Endothelial cell of umbilical vein (primary cell): ENCODE measurements around the gene RGR. TPM values are rescaled to one million over a fixed set of nuclear protein-coding genes. Genes with fewer than 3 reads are reported as not detected.

ENCODE experiments used
- BruUV-seq: library from RNA; stranded (reverse); fragments of 400-500 nt; replicated peaks from 2 replicates; lab custom pipeline; 2021; lab: Mats Ljungman, UMichigan
- CTCF ChIA-PET: fragments of 300-600, 350-600 bp; sonication (Branson Sonifier 250); formaldehyde crosslinking; loops from one replicate; lab custom pipeline; 2021; ENCODE audit warnings: antibody characterized with exemption, inconsistent platforms; lab: Charles Lee
- POLR2A ChIA-PET: fragments of 300-600, 350-600 bp; sonication (Branson Sonifier 250); formaldehyde crosslinking; loops from one replicate; lab custom pipeline; 2021; ENCODE audit warnings: antibody characterized with exemption, inconsistent platforms; lab: Charles Lee
- DNase-seq: peaks from one replicate; pipeline ENCODE4 v3.0.0-alpha.2; 2011; ENCODE audit warnings: low read depth, low spot score
- FAIRE-seq: peaks from 2 replicates; lab custom pipeline; 2011; peaks lifted over from hg19 to GRCh38; lab: Jason Lieb, UNC
- H2AFZ ChIP-seq: 2 replicates; pipeline ENCODE4 v1.6.0; 2012; ENCODE audit warnings: low read depth, low read length, control low read depth, inconsistent platforms
- H3K27ac ChIP-seq: 2 replicates; pipeline ENCODE4 v1.5.1; 2011; ENCODE audit warnings: low read depth, mild to moderate bottlenecking, control low read depth, low read length, moderate library complexity; ENCODE audit not compliant: insufficient read depth
- H3K27me3 ChIP-seq, 2 experiments: 2 replicates each; pipeline versions ENCODE4 v1.6.0 to v1.6.1; 2011; ENCODE audit warnings: low read length in 2 of 2, mixed read lengths in 1 of 2; ENCODE audit not compliant: control insufficient read depth in 2 of 2, insufficient read depth in 2 of 2
- H3K36me3 ChIP-seq, 2 experiments: 2 replicates in 1 of 2; 3 replicates in 1 of 2; pipeline ENCODE4 v1.5.1; 2011; ENCODE audit warnings: low read length in 2 of 2, mild to moderate bottlenecking in 1 of 2, moderate library complexity in 1 of 2; ENCODE audit not compliant: control insufficient read depth in 2 of 2, insufficient read depth in 2 of 2; ENCODE audit errors: extremely low read depth in 1 of 2
- H3K4me1 ChIP-seq: 3 replicates; pipeline ENCODE4 v1.5.1; 2011; ENCODE audit warnings: mild to moderate bottlenecking, low read length; ENCODE audit not compliant: control insufficient read depth, insufficient read depth; ENCODE audit errors: extremely low read depth
- H3K4me2 ChIP-seq: 2 replicates; pipeline ENCODE4 v1.6.1; 2011; ENCODE audit warnings: low read length, control low read depth, mixed read lengths; ENCODE audit not compliant: insufficient read depth
- H3K4me3 ChIP-seq, 3 experiments: fragments of 200-600 bp in 1 of 3; sonication (generic), shearing (Covaris generic) in 1 of 3; replicated peaks in 1 of 3; 2 replicates each; pipeline ENCODE4 v1.5.1; 2011 to 2016; ENCODE audit warnings: control low read depth in 3 of 3, low read length in 3 of 3, mild to moderate bottlenecking in 2 of 3, inconsistent platforms in 1 of 3, low read depth in 1 of 3, moderate library complexity in 1 of 3; ENCODE audit not compliant: insufficient read depth in 1 of 3
- H3K79me2 ChIP-seq: 2 replicates; pipeline ENCODE4 v1.6.0; 2012; ENCODE audit warnings: low read length, inconsistent platforms; ENCODE audit not compliant: control insufficient read depth, insufficient read depth
- H3K9ac ChIP-seq: replicated peaks from 2 replicates; pipeline ENCODE3; 2011; ENCODE audit warnings: low read length, control low read depth; ENCODE audit not compliant: insufficient read depth; ENCODE audit errors: extremely low read depth
- H3K9me1 ChIP-seq: replicated peaks from 3 replicates; pipeline ENCODE4 v1.6.0; 2011; ENCODE audit warnings: mild to moderate bottlenecking, low read length; ENCODE audit not compliant: control insufficient read depth, insufficient read depth; ENCODE audit errors: extremely low read depth
- H3K9me3 ChIP-seq: replicated peaks from 2 replicates; pipeline ENCODE4 v1.5.1; 2012; ENCODE audit warnings: low read length, inconsistent platforms; ENCODE audit not compliant: control insufficient read depth, insufficient read depth
- H4K20me1 ChIP-seq: replicated peaks from 2 replicates; pipeline ENCODE3; 2011; ENCODE audit warnings: mild to moderate bottlenecking, low read length; ENCODE audit not compliant: control insufficient read depth, insufficient read depth; ENCODE audit errors: extremely low read depth
- CTCF ChIP-seq, 2 donors: IDR thresholded peaks; 1 replicate in 1 of 2; 2 replicates in 1 of 2; pipeline ENCODE4 v1.5.1; 2011; ENCODE audit warnings: low read length in 2 of 2, mild to moderate bottlenecking in 2 of 2, moderate library complexity in 2 of 2, control low read depth in 1 of 2, inconsistent platforms in 1 of 2, low read depth in 1 of 2; ENCODE audit not compliant: insufficient read depth in 1 of 2; ENCODE audit errors: extremely low read depth in 1 of 2
- EZH2 ChIP-seq: IDR thresholded peaks from 2 replicates; pipeline ENCODE4 v1.6.1; 2012; ENCODE audit warnings: borderline replicate concordance, low read depth, mild to moderate bottlenecking, moderate library complexity, low read length, inconsistent platforms; ENCODE audit not compliant: severe bottlenecking
- FOS ChIP-seq: IDR thresholded peaks from 2 replicates; pipeline ENCODE4 v1.6.1; 2011; ENCODE audit warnings: mild to moderate bottlenecking, low read length, moderate library complexity, borderline replicate concordance; ENCODE audit not compliant: insufficient read depth
- GATA2 ChIP-seq: IDR thresholded peaks from 2 replicates; pipeline ENCODE4 v1.7.0; 2011; ENCODE audit warnings: low read depth, mild to moderate bottlenecking, moderate library complexity, mixed read lengths, low read length; ENCODE audit not compliant: insufficient read length, insufficient read depth
- JUN ChIP-seq: IDR thresholded peaks from 2 replicates; pipeline ENCODE4 v1.6.1; 2011; ENCODE audit warnings: borderline replicate concordance, low read depth; ENCODE audit not compliant: insufficient read length, insufficient read depth
- MYC ChIP-seq: IDR thresholded peaks from one replicate; pipeline ENCODE4 v1.6.1; 2011; ENCODE audit warnings: mild to moderate bottlenecking, low read depth, low read length
- POLR2A ChIP-seq: IDR thresholded peaks from 2 replicates; pipeline ENCODE4 v1.6.1; 2012; ENCODE audit warnings: low read depth, mild to moderate bottlenecking, control low read depth, low read length
- POLR2AphosphoS5 ChIP-seq: IDR thresholded peaks from 2 replicates; pipeline ENCODE4 v1.6.1; 2012; ENCODE audit warnings: low read depth, mild to moderate bottlenecking, control low read depth, low read length, moderate library complexity; ENCODE audit not compliant: insufficient read depth
- dilution Hi-C: fragments of 300-500 bp; cut with MboI; formaldehyde crosslinking; loops from one replicate; pipeline ENCODE4 v1.15.0; 2019; ENCODE audit warnings: low sequenced_read_pairs; ENCODE audit not compliant: extremely low pct_ligation_motif_present
- intact Hi-C: fragments of 100-400 bp; cut with micrococcal nuclease; formaldehyde crosslinking; loops from one replicate; pipeline ENCODE4 v1.10.0; 2022
- polyA plus RNA-seq, 4 experiments: library from polyadenylated mRNA; depleted of rRNA in 3 of 4; stranded (reverse) in 3 of 4; unstranded in 1 of 4; fragments of >200 nt; gene quantifications; 2 replicates each; pipeline versions ENCODE4 v1.2.1 to v1.2.3, GENCODE V29; 2011 to 2012; ENCODE audit warnings: missing spikeins in 1 of 4
- total RNA-seq: library from RNA; stranded (reverse); gene quantifications from 2 replicates; pipeline ENCODE4 v1.2.3, GENCODE V29; 2021
- TF ChIP-seq, protein P1 (sequence below): IDR thresholded peaks from 2 replicates; pipeline ENCODE4 v1.6.1; 2011; ENCODE audit not compliant: insufficient read depth, insufficient read length

The RGR gene
- total and polyA plus RNA-seq, 2 donors (not counting 3 experiments of a cell fraction or from before 2014, with no cell fraction given) = not detected

DNA sequence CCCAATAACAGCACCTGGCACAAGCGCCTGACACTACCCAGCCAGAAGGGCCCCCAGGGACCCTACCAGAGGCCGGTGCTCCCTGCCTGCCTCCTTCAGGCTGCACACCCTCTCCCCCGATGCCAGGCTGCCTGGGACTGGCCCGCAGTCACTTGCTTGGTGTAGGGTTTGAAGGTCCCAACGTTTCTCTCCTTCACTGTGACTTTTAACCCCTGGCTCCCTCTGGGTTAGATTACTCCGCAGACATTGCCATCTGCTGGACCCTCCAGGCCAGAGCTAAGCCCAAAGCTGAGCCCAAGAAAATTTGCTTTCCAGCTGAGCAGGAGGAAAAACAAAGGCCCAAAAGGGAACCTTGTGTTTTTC is 43.6 kb upstream of the RGR start:
- no peak overlapping the region for H3K27ac ChIP-seq
- no peak for TF ChIP-seq JUN
- no peak for TF ChIP-seq GATA2
- no peak for TF ChIP-seq MYC
- no peak for TF ChIP-seq FOS
- TF ChIP-seq POLR2AphosphoS5 = no peak
- TF ChIP-seq EZH2 = no peak
- no peak for TF ChIP-seq CTCF (IDR thresholded peaks at IDR 0.05; ENCODE audit: extremely low read depth in 1 of 2, insufficient read depth in 1 of 2, low read depth in 1 of 2, low read length in 2 of 2)
- TF ChIP-seq, protein P1, sequence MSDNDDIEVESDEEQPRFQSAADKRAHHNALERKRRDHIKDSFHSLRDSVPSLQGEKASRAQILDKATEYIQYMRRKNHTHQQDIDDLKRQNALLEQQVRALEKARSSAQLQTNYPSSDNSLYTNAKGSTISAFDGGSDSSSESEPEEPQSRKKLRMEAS = no peak
- no peak for TF ChIP-seq POLR2A
- H4K20me1 ChIP-seq = no peaks in the 10 kb centered on the region
- peaks cover 1 to 6% of the 10 kb centered on the region in 2 experiments for H3K27me3 ChIP-seq
- intact Hi-C loops = no loop called here
- ChIA-PET CTCF (interaction anchor here (1.5 kb wide), 1 partner anchor 10 kb away, joined by 3 read pairs; no protein-coding TSS in a partner anchor), POLR2A (no interaction called here)
- no peak overlapping the region for H3K9ac ChIP-seq
- H3K4me3 ChIP-seq = no peak overlapping the region
- no peaks in the 10 kb centered on the region for H3K79me2 ChIP-seq
- no peak overlapping the region for H2AFZ ChIP-seq
- H3K4me1 ChIP-seq = no peaks in the 10 kb centered on the region
- FAIRE-seq (no peak), DNase-seq (no peak)
- no peaks in the 10 kb centered on the region for H3K9me1 ChIP-seq
- BruUV-seq = no TSS peak
- dilution Hi-C loops = no loop called here
- H3K9me3 ChIP-seq = no peaks in the 10 kb centered on the region
- H3K36me3 ChIP-seq = no peaks in the 10 kb centered on the region
- H3K4me2 ChIP-seq = no peak overlapping the region
